Measurements from ENCODE around the gene SORCS1. TPM values are rescaled to one million over a fixed set of nuclear protein-coding genes. Genes with fewer than 3 reads are reported as not detected.

The SORCS1 gene
- total RNA-seq, 2 experiments from 2014 or later: not detected

DNA sequence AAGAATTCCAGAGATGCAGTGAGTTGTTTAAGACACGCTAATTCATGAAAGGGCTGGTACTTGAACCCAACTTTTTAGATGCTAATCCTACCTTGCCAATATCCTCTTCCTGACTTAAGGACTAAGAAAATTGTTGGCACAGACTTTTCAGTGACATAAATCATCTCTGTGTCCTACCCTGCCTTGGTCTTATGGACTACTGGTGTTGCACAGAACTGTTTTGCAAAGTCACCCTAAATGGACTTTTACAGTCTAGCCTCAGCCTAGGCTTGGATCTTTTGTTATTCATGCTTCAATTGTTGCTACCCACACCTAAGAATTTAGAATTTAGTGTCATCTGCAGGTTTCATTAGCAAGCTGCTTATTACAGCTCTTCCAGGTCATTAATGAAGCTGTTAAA is 112.7 kb downstream of the SORCS1 start:
- H3K27me3 Mint-ChIP-seq: no peaks in the 10 kb centered on the region
- no peak overlapping the region for H3K4me3 Mint-ChIP-seq
- H3K4me1 Mint-ChIP-seq (ENCODE audit: low read depth): no peaks in the 10 kb centered on the region
- Histone ChIP-seq H3K9me3 (ENCODE audit: control insufficient read depth in 1 of 2, insufficient read depth in 1 of 2, low read length in 2 of 2) (peaks cover 0 to 8% of the 10 kb centered on the region in 2 experiments), H3K4me3 (ENCODE audit: low read length) (no peak overlapping the region), H3K27me3 (ENCODE audit: control insufficient read depth in 1 of 2, insufficient read depth in 2 of 2, low read length in 2 of 2) (no peaks in the 10 kb centered on the region), H3K36me3 (ENCODE audit: insufficient read depth, low read length) (no peaks in the 10 kb centered on the region), H3K27ac (ENCODE audit: low read depth in 1 of 2, low read length in 2 of 2) (no peak overlapping the region), H3K4me1 (ENCODE audit: insufficient read depth, low read length) (no peaks in the 10 kb centered on the region)
- H3K36me3 Mint-ChIP-seq (ENCODE audit: low read depth): no peaks in the 10 kb centered on the region
- POLR2A ChIA-PET: no interaction called here
- ATAC-seq (ENCODE audit: poor library complexity): no peak
- H3K9me3 Mint-ChIP-seq: peaks cover 5% of the 10 kb centered on the region
- no peak overlapping the region for H3K27ac Mint-ChIP-seq
- TF ChIP-seq CTCF (IDR thresholded peaks at IDR 0.05): no peak
- CTCF ChIA-PET: no interaction called here
- intact Hi-C loops (cut with DNase I, micrococcal nuclease): no loop called here
- no peak for DNase-seq

DNA sequence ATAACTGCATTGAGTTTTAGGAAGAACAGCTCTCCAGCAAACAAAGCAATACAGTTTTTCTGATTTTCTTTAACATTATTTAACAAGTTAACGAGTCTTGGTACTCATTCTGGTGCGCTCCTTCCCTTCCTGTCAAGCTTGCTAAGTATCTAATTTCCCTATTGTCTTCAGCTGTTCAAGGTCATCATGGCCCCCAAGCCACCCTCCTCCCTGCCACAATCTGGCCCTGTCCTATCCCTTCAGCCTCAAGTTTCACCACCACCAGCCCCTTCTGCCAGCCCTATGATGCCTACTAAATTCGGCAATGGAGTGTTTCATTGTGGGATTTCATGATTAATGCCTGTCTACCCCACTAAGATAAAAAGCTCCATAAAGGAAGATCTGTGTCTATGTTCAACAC is 121.0 kb downstream of the SORCS1 start:
- no peak for TF ChIP-seq CTCF (IDR thresholded peaks at IDR 0.05)
- no peak for ATAC-seq (ENCODE audit: poor library complexity)
- H3K9me3 Mint-ChIP-seq: peaks cover 5% of the 10 kb centered on the region
- H3K27me3 Mint-ChIP-seq: no peaks in the 10 kb centered on the region
- H3K27ac Mint-ChIP-seq: no peak overlapping the region
- H3K4me1 ChIP-seq (ENCODE audit: insufficient read depth, low read length): no peaks in the 10 kb centered on the region
- no peaks in the 10 kb centered on the region for H3K36me3 Mint-ChIP-seq (ENCODE audit: low read depth)
- H3K36me3 ChIP-seq (ENCODE audit: insufficient read depth, low read length): no peaks in the 10 kb centered on the region
- H3K4me3 ChIP-seq (ENCODE audit: low read length): no peak overlapping the region
- CTCF ChIA-PET: no interaction called here
- H3K4me1 Mint-ChIP-seq (ENCODE audit: low read depth): no peaks in the 10 kb centered on the region
- peaks cover 0 to 15% of the 10 kb centered on the region in 2 experiments for H3K9me3 ChIP-seq (ENCODE audit: control insufficient read depth in 1 of 2, insufficient read depth in 1 of 2, low read length in 2 of 2)
- H3K4me3 Mint-ChIP-seq: no peak overlapping the region
- H3K27me3 ChIP-seq (ENCODE audit: control insufficient read depth in 1 of 2, insufficient read depth in 2 of 2, low read length in 2 of 2): no peaks in the 10 kb centered on the region
- intact Hi-C loops (cut with DNase I, micrococcal nuclease): no loop called here
- POLR2A ChIA-PET: no interaction called here
- H3K27ac ChIP-seq (ENCODE audit: low read depth in 1 of 2, low read length in 2 of 2): no peak overlapping the region
- DNase-seq: no peak

DNA sequence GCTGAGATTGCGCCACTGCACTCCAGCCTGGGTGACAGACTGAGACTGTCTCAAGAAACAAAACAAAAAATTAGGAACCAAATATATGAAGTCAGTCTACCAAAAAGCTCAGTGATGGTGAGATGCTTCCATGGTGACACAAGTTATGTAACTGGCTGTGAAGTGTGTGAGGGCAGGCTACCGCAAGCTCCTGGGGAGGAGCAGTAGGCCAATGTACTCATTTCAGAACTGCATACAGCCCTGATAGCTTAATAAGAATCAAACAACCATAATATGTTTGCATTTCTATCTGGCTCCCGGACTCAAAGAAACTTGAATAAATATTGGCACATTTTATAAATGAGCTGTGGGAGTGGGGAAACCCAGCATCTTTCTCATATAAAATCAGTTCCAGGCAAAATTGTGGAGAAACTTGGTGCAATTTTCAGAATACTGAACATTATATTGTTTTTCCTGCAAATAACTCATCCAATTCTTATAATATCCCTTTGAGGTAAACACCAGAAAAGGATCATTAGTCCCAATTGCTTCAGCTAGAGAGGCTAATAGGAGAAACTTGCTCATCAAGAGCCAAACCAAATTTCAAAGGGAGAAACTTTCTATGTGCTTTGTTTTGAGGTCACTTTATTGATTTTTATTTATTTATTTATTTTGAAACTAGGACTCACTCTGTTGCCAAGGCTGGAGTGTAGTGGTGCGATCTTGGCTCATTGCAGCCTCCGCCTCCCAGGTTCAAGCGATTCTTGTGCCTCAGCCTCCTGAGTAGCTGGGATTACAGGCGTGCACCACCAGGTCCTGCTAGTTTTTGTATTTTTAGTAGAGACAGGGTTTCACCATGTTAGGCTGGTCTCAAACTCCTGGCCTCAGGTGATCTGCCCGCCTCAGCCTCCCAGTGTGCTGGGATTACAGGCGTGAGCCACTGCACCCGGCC is 127.0 kb downstream of the SORCS1 start:
- no peaks in the 10 kb centered on the region for H3K4me1 ChIP-seq (ENCODE audit: insufficient read depth, low read length)
- H3K27ac Mint-ChIP-seq: no peak overlapping the region
- no peaks in the 10 kb centered on the region for H3K27me3 ChIP-seq (ENCODE audit: control insufficient read depth in 1 of 2, insufficient read depth in 2 of 2, low read length in 2 of 2)
- H3K4me3 Mint-ChIP-seq: no peak overlapping the region
- ChIA-PET CTCF (no interaction called here), POLR2A (no interaction called here)
- no peaks in the 10 kb centered on the region for H3K4me1 Mint-ChIP-seq (ENCODE audit: low read depth)
- H3K27ac ChIP-seq (ENCODE audit: low read depth in 1 of 2, low read length in 2 of 2): no peak overlapping the region
- ATAC-seq (ENCODE audit: poor library complexity) (no peak), DNase-seq (no peak)
- no peak overlapping the region for H3K4me3 ChIP-seq (ENCODE audit: low read length)
- no peaks in the 10 kb centered on the region for H3K36me3 Mint-ChIP-seq (ENCODE audit: low read depth)
- intact Hi-C loops (cut with DNase I, micrococcal nuclease): no loop called here
- H3K9me3 ChIP-seq (ENCODE audit: control insufficient read depth in 1 of 2, insufficient read depth in 1 of 2, low read length in 2 of 2): no peaks in the 10 kb centered on the region
- H3K36me3 ChIP-seq (ENCODE audit: insufficient read depth, low read length): no peaks in the 10 kb centered on the region
- H3K27me3 Mint-ChIP-seq: no peaks in the 10 kb centered on the region
- no peak for TF ChIP-seq CTCF (IDR thresholded peaks at IDR 0.05)
- peaks cover 8% of the 10 kb centered on the region for H3K9me3 Mint-ChIP-seq

All from CD4-positive, alpha-beta T cell (primary cell).